Loucy (cell line): ENCODE data around the gene MYH13.

Experiments used
- H2AFZ ChIP-seq: fragments of 200-600 bp; sonication (generic); 2 replicates; pipeline ENCODE4 v1.6.0; 2016; ENCODE audit warnings: antibody characterized with exemption, mild to moderate bottlenecking, low read length, moderate library complexity
- H3F3A ChIP-seq: fragments of 200-600 bp; 2 replicates; pipeline ENCODE4 v1.6.0; 2016; ENCODE audit warnings: antibody characterized with exemption, low read depth, mild to moderate bottlenecking
- H3K27me3 ChIP-seq: fragments of 200-600 bp; sonication (generic); 2 replicates; pipeline ENCODE4 v1.6.1; 2014; ENCODE audit warnings: low read length, mild to moderate bottlenecking; ENCODE audit not compliant: insufficient read depth, poor library complexity, severe bottlenecking
- H3K36me3 ChIP-seq: fragments of 200-600 bp; sonication (generic); 2 replicates; pipeline ENCODE4 v1.6.1; 2016; ENCODE audit warnings: low read length; ENCODE audit not compliant: insufficient read depth
- H3K4me1 ChIP-seq: fragments of 200-600 bp; sonication (generic); 2 replicates; pipeline ENCODE4 v1.5.1; 2014; ENCODE audit warnings: low read length, mild to moderate bottlenecking; ENCODE audit not compliant: insufficient read depth, poor library complexity, severe bottlenecking
- H3K4me2 ChIP-seq: fragments of 200-600 bp; sonication (generic); 2 replicates; pipeline ENCODE4 v1.6.0; 2014; ENCODE audit warnings: antibody characterized with exemption, low read length, low read depth, mild to moderate bottlenecking; ENCODE audit not compliant: poor library complexity, severe bottlenecking
- H3K4me3 ChIP-seq: fragments of 200-600 bp; sonication (generic); 2 replicates; pipeline ENCODE4 v1.5.1; 2014; ENCODE audit warnings: low read length, mild to moderate bottlenecking, mixed read lengths; ENCODE audit not compliant: poor library complexity, severe bottlenecking
- H3K79me2 ChIP-seq: fragments of 200-600 bp; sonication (generic); 2 replicates; pipeline ENCODE4 v1.6.1; 2014; ENCODE audit warnings: low read length; ENCODE audit not compliant: insufficient read depth
- H3K9ac ChIP-seq: fragments of 200-600 bp; sonication (generic); 2 replicates; pipeline ENCODE4 v1.6.0; 2014; ENCODE audit warnings: mild to moderate bottlenecking, low read depth, low read length, moderate library complexity; ENCODE audit not compliant: poor library complexity, severe bottlenecking
- H3K9me2 ChIP-seq: fragments of 200-600 bp; sonication (generic); replicated peaks from 2 replicates; pipeline ENCODE4 v1.6.1; 2016; ENCODE audit warnings: low read depth, low read length, mixed read lengths
- H3K9me3 ChIP-seq: fragments of 200-600 bp; sonication (generic); 2 replicates; pipeline ENCODE4 v1.6.1; 2014; ENCODE audit warnings: mild to moderate bottlenecking, antibody characterized with exemption, low read length, low read depth; ENCODE audit not compliant: insufficient read depth
- H4K20me1 ChIP-seq: fragments of 200-600 bp; sonication (generic); 2 replicates; pipeline ENCODE4 v1.6.0; 2014; ENCODE audit warnings: antibody characterized with exemption, low read length, mild to moderate bottlenecking; ENCODE audit not compliant: insufficient read depth, poor library complexity, severe bottlenecking
- CTCF ChIP-seq: fragments of 200-600 bp; sonication (generic); conservative IDR thresholded peaks from 2 replicates; pipeline ENCODE4 v1.5.1; 2014; ENCODE audit warnings: mild to moderate bottlenecking, antibody characterized with exemption, low read length
- EZH2phosphoT487 ChIP-seq: fragments of 200-600 bp; IDR thresholded peaks from 2 replicates; pipeline ENCODE4 v1.6.1; 2018; ENCODE audit warnings: antibody characterized with exemption, mild to moderate bottlenecking, moderate library complexity, borderline replicate concordance

Gene MYH13

GRCh38 chr17:10285896-10286295 lies 86.9 kb downstream of the MYH13 start:
- no peak overlapping the region for H3K9ac ChIP-seq
- no peaks in the 10 kb centered on the region for H3K9me2 ChIP-seq
- H3K4me2 ChIP-seq: no peak overlapping the region
- no peak overlapping the region for H2AFZ ChIP-seq
- H3K4me3 ChIP-seq: no peak overlapping the region
- H3K36me3 ChIP-seq: no peaks in the 10 kb centered on the region
- H3K79me2 ChIP-seq: no peaks in the 10 kb centered on the region
- H3F3A ChIP-seq: no peaks in the 10 kb centered on the region
- no peaks in the 10 kb centered on the region for H3K9me3 ChIP-seq
- no peaks in the 10 kb centered on the region for H3K4me1 ChIP-seq
- no peak for TF ChIP-seq EZH2phosphoT487
- no peak for TF ChIP-seq CTCF
- peaks cover 4% of the 10 kb centered on the region for H3K27me3 ChIP-seq
- no peaks in the 10 kb centered on the region for H4K20me1 ChIP-seq

GRCh38 chr17:10280068-10280467 lies 92.7 kb downstream of the MYH13 start:
- no peak for TF ChIP-seq CTCF
- no peak for TF ChIP-seq EZH2phosphoT487
- H4K20me1 ChIP-seq: no peaks in the 10 kb centered on the region
- no peaks in the 10 kb centered on the region for H3K4me1 ChIP-seq
- no peak overlapping the region for H3K4me2 ChIP-seq
- no peak overlapping the region for H2AFZ ChIP-seq
- no peak overlapping the region for H3K9ac ChIP-seq
- H3K27me3 ChIP-seq: no peaks in the 10 kb centered on the region
- H3F3A ChIP-seq: no peaks in the 10 kb centered on the region
- no peaks in the 10 kb centered on the region for H3K36me3 ChIP-seq
- H3K4me3 ChIP-seq: no peak overlapping the region
- no peaks in the 10 kb centered on the region for H3K79me2 ChIP-seq
- H3K9me3 ChIP-seq: no peaks in the 10 kb centered on the region
- H3K9me2 ChIP-seq: no peaks in the 10 kb centered on the region

- H3K27me3 ChIP-seq: no peaks in the 10 kb centered on the region
- peak overlapping the region; percentile 36 for H3K4me2 ChIP-seq
- H3K79me2 ChIP-seq: no peaks in the 10 kb centered on the region
- peak overlapping the region; percentile 22; the same call in 1 of the 2 replicates for H2AFZ ChIP-seq
- no peaks in the 10 kb centered on the region for H3K9me3 ChIP-seq
- TF ChIP-seq CTCF: no peak
- no peak for TF ChIP-seq EZH2phosphoT487
- H4K20me1 ChIP-seq: no peaks in the 10 kb centered on the region
- H3K9ac ChIP-seq: no peak overlapping the region
- peak overlapping the region; percentile 0 for H3K4me3 ChIP-seq
- no peaks in the 10 kb centered on the region for H3K4me1 ChIP-seq
- no peaks in the 10 kb centered on the region for H3K9me2 ChIP-seq
- no peaks in the 10 kb centered on the region for H3F3A ChIP-seq
- H3K36me3 ChIP-seq: no peaks in the 10 kb centered on the region
Measured at GRCh38 chr17:10278218-10278617, 94.6 kb downstream of the MYH13 start.
